Upper lobe of right lung (tissue), 1 donor: ENCODE data around the gene CCDC144A. TPM values are rescaled to one million over a fixed set of nuclear protein-coding genes. Genes with fewer than 3 reads are reported as not detected.
A peak's percentile ranks its signal among the peaks of the same experiment; 100 is the strongest.
"Not testable (repeated sequence)": the region's sequence is repeated elsewhere in the genome, so short reads cannot be mapped to it uniquely, and the experiment has no call there.

Source experiments
- ATAC-seq: fragments of 200-7000 bp; cut with Tn5 transposase; one replicate; pipeline ENCODE4 v1.9.1; 2020; ENCODE audit warnings: mild to moderate bottlenecking, moderate library complexity
- DNase-seq: peaks from one replicate; pipeline ENCODE4 v3.0.0-alpha.2; 2020
- H3K27ac ChIP-seq: fragments of 200-600 bp; one replicate; pipeline ENCODE4 v1.8.0; 2022
- H3K27me3 ChIP-seq: fragments of 200-600 bp; one replicate; pipeline ENCODE4 v1.8.0; 2022; ENCODE audit warnings: mild to moderate bottlenecking
- H3K36me3 ChIP-seq: fragments of 200-600 bp; one replicate; pipeline ENCODE4 v1.8.0; 2022
- H3K4me1 ChIP-seq: fragments of 200-600 bp; one replicate; pipeline ENCODE4 v1.8.0; 2022
- H3K4me3 ChIP-seq: fragments of 200-600 bp; one replicate; pipeline ENCODE4 v1.8.0; 2022; ENCODE audit warnings: mild to moderate bottlenecking
- H3K9me3 ChIP-seq: fragments of 200-600 bp; one replicate; pipeline ENCODE4 v1.8.0; 2022
- CTCF ChIP-seq: fragments of 200-600 bp; IDR thresholded peaks from one replicate; pipeline ENCODE4 v1.8.0; 2022; ENCODE audit warnings: antibody characterized with exemption
- intact Hi-C: fragments of 100-400 bp; cut with DNase I; formaldehyde crosslinking; loops from one replicate; pipeline ENCODE4 v1.11.0; 2022
- total RNA-seq: library from RNA; stranded (reverse); fragmentation: NEBNext Ultra II Directional; extraction: Animal tissue kit (Norgen Biotek cat#: 25700); gene quantifications from one replicate; pipeline ENCODE4 v1.2.1, GENCODE V29; 2021
- donor health status: DM: no; HTN: yes; CAD: no; lungs with severe emphysema.

Gene CCDC144A
- total RNA-seq, 1 donor from 2014 or later, result 10.9 TPM

GRCh38 chr17:16745492-16746203 lies 55.6 kb downstream of the CCDC144A start:
- intact Hi-C loops, H3K9me3 ChIP-seq, H3K27ac ChIP-seq, H3K4me3 ChIP-seq, H3K4me1 ChIP-seq, DNase-seq, H3K27me3 ChIP-seq, H3K36me3 ChIP-seq: not testable (repeated sequence)
- peak; percentile 29 for ATAC-seq

- H3K27me3 ChIP-seq, H3K4me1 ChIP-seq, H3K36me3 ChIP-seq, DNase-seq, H3K9me3 ChIP-seq, H3K4me3 ChIP-seq, intact Hi-C loops, H3K27ac ChIP-seq: not testable (repeated sequence)
- peak; percentile 80 for ATAC-seq
Measured at GRCh38 chr17:16746571-16746970, 56.5 kb downstream of the CCDC144A start.

GRCh38 chr17:16750515-16750914 lies 60.5 kb downstream of the CCDC144A start:
- ATAC-seq, H3K4me3 ChIP-seq, H3K36me3 ChIP-seq, DNase-seq, H3K27ac ChIP-seq, H3K9me3 ChIP-seq, H3K4me1 ChIP-seq, intact Hi-C loops, H3K27me3 ChIP-seq: not testable (repeated sequence)

- H3K4me1 ChIP-seq, H3K27me3 ChIP-seq, DNase-seq, H3K9me3 ChIP-seq, H3K27ac ChIP-seq, H3K4me3 ChIP-seq, H3K36me3 ChIP-seq, intact Hi-C loops: not testable (repeated sequence)
- TF ChIP-seq CTCF, result peak; percentile 49
- peak; percentile 90 for ATAC-seq
Measured at GRCh38 chr17:16751224-16751923, 61.3 kb downstream of the CCDC144A start.

- H3K27ac ChIP-seq, H3K27me3 ChIP-seq, intact Hi-C loops, DNase-seq, H3K9me3 ChIP-seq, H3K4me1 ChIP-seq, H3K36me3 ChIP-seq, H3K4me3 ChIP-seq: not testable (repeated sequence)
- ATAC-seq, result peak; percentile 79
Measured at GRCh38 chr17:16751924-16752287, 61.9 kb downstream of the CCDC144A start.

GRCh38 chr17:16757520-16757919 lies 67.5 kb downstream of the CCDC144A start:
- H3K4me3 ChIP-seq, H3K36me3 ChIP-seq, H3K27ac ChIP-seq, H3K4me1 ChIP-seq, DNase-seq, intact Hi-C loops, H3K9me3 ChIP-seq, H3K27me3 ChIP-seq: not testable (repeated sequence)
- peak; percentile 29 for ATAC-seq

GRCh38 chr17:16758177-16758576 lies 68.1 kb downstream of the CCDC144A start:
- DNase-seq, H3K27me3 ChIP-seq, H3K4me1 ChIP-seq, H3K27ac ChIP-seq, H3K4me3 ChIP-seq, ATAC-seq, H3K36me3 ChIP-seq, H3K9me3 ChIP-seq, intact Hi-C loops: not testable (repeated sequence)

GRCh38 chr17:16768290-16769175 lies 78.5 kb downstream of the CCDC144A start:
- H3K4me3 ChIP-seq, H3K4me1 ChIP-seq, DNase-seq, H3K9me3 ChIP-seq, H3K27ac ChIP-seq, intact Hi-C loops, H3K27me3 ChIP-seq, H3K36me3 ChIP-seq, ATAC-seq: not testable (repeated sequence)

GRCh38 chr17:16772394-16773145 lies 82.5 kb downstream of the CCDC144A start:
- intact Hi-C loops, H3K27ac ChIP-seq, H3K4me1 ChIP-seq, H3K4me3 ChIP-seq, H3K36me3 ChIP-seq, H3K9me3 ChIP-seq, DNase-seq, H3K27me3 ChIP-seq: not testable (repeated sequence)
- peak; percentile 67 for ATAC-seq

GRCh38 chr17:16773146-16773522 lies 83.1 kb downstream of the CCDC144A start:
- intact Hi-C loops, H3K4me3 ChIP-seq, H3K27me3 ChIP-seq, H3K4me1 ChIP-seq, H3K27ac ChIP-seq, DNase-seq, H3K9me3 ChIP-seq, H3K36me3 ChIP-seq: not testable (repeated sequence)
- ATAC-seq, result peak; percentile 93

- H3K4me3 ChIP-seq, H3K9me3 ChIP-seq, H3K27ac ChIP-seq, intact Hi-C loops, H3K36me3 ChIP-seq, DNase-seq, H3K27me3 ChIP-seq, H3K4me1 ChIP-seq: not testable (repeated sequence)
- peak; percentile 34 for ATAC-seq
Measured at GRCh38 chr17:16787851-16788250, 97.8 kb downstream of the CCDC144A start.

- intact Hi-C loops, H3K9me3 ChIP-seq, ATAC-seq, H3K27ac ChIP-seq, H3K27me3 ChIP-seq, DNase-seq, H3K4me3 ChIP-seq, H3K4me1 ChIP-seq, H3K36me3 ChIP-seq: not testable (repeated sequence)
Measured at GRCh38 chr17:16788889-16789536, 99.0 kb downstream of the CCDC144A start.
